GM19238 (cell line): Measurements from ENCODE around the gene ARMS2.

Source experiments
- DNase-seq: peaks from one replicate; pipeline ENCODE4 v3.0.0; 2011; ENCODE audit warnings: low spot score; ENCODE audit not compliant: insufficient read length

The ARMS2 gene

GRCh38 chr10:122450353-122450990, 4.0 kb upstream of the ARMS2 start:
- DNase-seq: no peak

GRCh38 chr10:122454071-122454470, 382 bp upstream of the ARMS2 start:
- no peak for DNase-seq

GRCh38 chr10:122455376-122456079, 1.1 kb downstream of the ARMS2 start:
- DNase-seq: no peak

- DNase-seq: no peak
Measured at GRCh38 chr10:122457934-122458333, 3.5 kb downstream of the ARMS2 start.

GRCh38 chr10:122458693-122459092, 4.2 kb downstream of the ARMS2 start:
- DNase-seq: no peak

- DNase-seq: no peak
Measured at GRCh38 chr10:122459561-122460273, 5.3 kb downstream of the ARMS2 start.

- no peak for DNase-seq
Measured at GRCh38 chr10:122460891-122461293, 6.4 kb downstream of the ARMS2 start.

GRCh38 chr10:122461367-122461728, 6.9 kb downstream of the ARMS2 start, which contains the start of gene HTRA1:
TSS of gene HTRA1 (plus strand) at chr10:122461553. CDS start at chr10:122461653, 100 bp downstream.
- no peak for DNase-seq

GRCh38 chr10:122461729-122462532, 7.5 kb downstream of the ARMS2 start:
- no peak for DNase-seq

- DNase-seq: no peak
Measured at GRCh38 chr10:122462533-122463465, 8.3 kb downstream of the ARMS2 start.

- DNase-seq: no peak
Measured at GRCh38 chr10:122463466-122464249, 9.2 kb downstream of the ARMS2 start.

- no peak for DNase-seq
Measured at GRCh38 chr10:122464250-122464510, 9.7 kb downstream of the ARMS2 start.

- DNase-seq: no peak
Measured at GRCh38 chr10:122464586-122464985, 10.1 kb downstream of the ARMS2 start.

- no peak for DNase-seq
Measured at GRCh38 chr10:122465401-122466040, 11.1 kb downstream of the ARMS2 start.

GRCh38 chr10:122466951-122467381, 12.5 kb downstream of the ARMS2 start:
- no peak for DNase-seq

GRCh38 chr10:122467701-122468100, 13.2 kb downstream of the ARMS2 start:
- no peak for DNase-seq

GRCh38 chr10:122468307-122468925, 14.0 kb downstream of the ARMS2 start:
- DNase-seq: no peak

- no peak for DNase-seq
Measured at GRCh38 chr10:122468926-122469781, 14.7 kb downstream of the ARMS2 start.
